ENCODE measurements around the gene LRRIQ4. TPM values are rescaled to one million over a fixed set of nuclear protein-coding genes. Genes with fewer than 3 reads are reported as not detected.

LRRIQ4 gene
- total RNA-seq, 1 donor from 2014 or later, result not detected

- no peak for ATAC-seq (ENCODE audit: poor library complexity)
- no peak for DNase-seq
- intact Hi-C loops (cut with DNase I), result loop anchor here (10.0 kb wide), 1 partner anchor 194 kb away; no protein-coding TSS in a partner anchor
Measured at GRCh38 chr3:169790687-169791429, 21.8 kb upstream of the LRRIQ4 start.

- DNase-seq, result no peak
- ATAC-seq (ENCODE audit: poor library complexity), result peak; percentile 20
- intact Hi-C loops (cut with DNase I), result loop anchor here (10.0 kb wide), 1 partner anchor 192 kb away; no protein-coding TSS in a partner anchor
Measured at GRCh38 chr3:169792359-169792758, 20.3 kb upstream of the LRRIQ4 start.

GRCh38 chr3:169804681-169805080, 8.0 kb upstream of the LRRIQ4 start:
- ATAC-seq (ENCODE audit: poor library complexity), result no peak
- no peak for DNase-seq
- intact Hi-C loops (cut with DNase I), result no loop called here

DNA sequence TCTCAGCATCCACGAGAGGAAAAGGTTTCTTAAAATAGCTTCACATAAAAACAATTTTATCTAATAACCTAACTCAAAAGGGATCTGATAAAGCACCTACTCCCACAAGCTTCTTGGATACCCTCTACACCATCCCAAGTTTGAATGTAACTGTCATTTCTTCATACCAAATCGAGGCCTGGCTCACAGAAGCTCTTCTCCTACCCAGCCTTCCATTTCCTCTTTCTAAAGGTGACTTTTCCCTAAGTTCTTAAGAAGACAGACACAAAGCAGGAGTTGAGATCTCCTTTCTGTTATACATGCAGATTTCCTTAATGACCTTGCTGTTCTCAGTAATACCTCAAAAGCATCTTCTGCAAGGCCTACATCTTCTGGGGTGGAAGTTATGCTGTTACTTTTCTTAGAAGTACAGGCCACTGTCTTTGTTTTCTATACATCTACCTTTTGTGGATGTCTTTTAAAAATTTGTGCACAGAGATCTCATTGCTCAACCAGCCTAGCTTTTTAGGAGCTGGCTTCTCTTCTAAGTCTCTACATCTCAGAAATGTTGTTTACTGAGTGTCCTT, 3.4 kb upstream of the LRRIQ4 start:
- intact Hi-C loops (cut with DNase I), result no loop called here

DNA sequence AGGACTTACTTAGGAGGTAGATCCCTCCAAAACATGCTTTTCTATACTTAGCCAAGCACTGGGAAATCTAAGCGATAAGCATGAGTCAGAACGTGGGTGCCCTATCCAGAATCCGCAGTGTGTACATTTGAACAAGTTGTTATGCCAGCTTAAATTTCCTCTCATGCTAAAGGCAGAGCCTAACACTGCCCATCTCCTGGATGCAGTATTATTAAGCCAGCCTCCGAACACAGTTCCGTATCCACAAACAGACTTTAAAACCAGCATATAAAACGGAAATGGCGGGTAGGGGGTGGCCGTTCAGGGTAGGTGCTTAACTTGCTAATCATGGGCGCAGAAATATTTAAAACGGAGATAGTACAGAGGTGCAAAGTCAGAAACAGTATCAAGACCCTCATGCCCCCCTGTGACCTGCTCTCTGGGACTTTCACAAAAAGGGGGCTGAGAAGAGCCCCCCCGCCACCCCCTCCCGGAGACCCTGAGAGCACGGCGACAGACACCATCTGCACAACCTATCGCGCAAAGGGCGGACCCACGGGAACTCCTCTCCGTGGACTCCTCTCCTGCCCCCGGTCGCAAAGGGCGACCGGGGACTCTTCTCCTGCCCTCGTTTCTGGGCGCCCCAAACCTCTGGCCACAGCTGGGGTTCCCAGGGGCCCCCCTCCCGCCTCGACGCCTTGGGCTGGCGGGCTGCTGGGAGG, 889 bp upstream of the LRRIQ4 start:
- DNase-seq (no peak), ATAC-seq (ENCODE audit: poor library complexity) (peak; percentile 72)
- intact Hi-C loops (cut with DNase I), result no loop called here

More for the DNA sequence above, 3.4 kb upstream of the LRRIQ4 start:
- ATAC-seq (ENCODE audit: poor library complexity), result no peak
- no peak for DNase-seq

DNA sequence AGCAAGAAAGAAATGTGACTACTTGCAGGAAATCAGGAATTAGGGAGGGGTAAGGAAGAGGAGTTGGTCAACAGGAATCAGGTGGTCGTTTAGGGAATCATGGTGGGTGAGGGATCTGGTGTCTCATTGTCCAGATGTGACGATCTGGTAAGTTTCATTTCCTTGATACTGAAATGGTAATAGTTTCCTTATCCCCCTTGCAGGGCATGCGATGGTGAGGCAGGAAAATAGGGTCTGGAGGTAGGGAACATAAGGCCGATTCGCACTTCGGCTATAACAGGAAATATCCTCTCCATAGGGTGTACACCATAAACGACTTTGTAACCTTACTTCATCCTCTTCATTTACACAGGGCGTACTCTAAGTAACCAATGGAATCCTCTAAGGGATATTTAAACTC, 608 bp downstream of the LRRIQ4 start:
- no peak for ATAC-seq (ENCODE audit: poor library complexity)
- DNase-seq, result no peak
- intact Hi-C loops (cut with DNase I), result no loop called here

- no peak for ATAC-seq (ENCODE audit: poor library complexity)
Measured at GRCh38 chr3:169813757-169814517, 1.3 kb downstream of the LRRIQ4 start.

GRCh38 chr3:169815590-169816150, 3.0 kb downstream of the LRRIQ4 start:
- DNase-seq (no peak), ATAC-seq (ENCODE audit: poor library complexity) (no peak)
- intact Hi-C loops (cut with DNase I), result no loop called here

More at GRCh38 chr3:169813757-169814517, 1.3 kb downstream of the LRRIQ4 start:
- DNase-seq, result peak; percentile 41
- intact Hi-C loops (cut with DNase I), result no loop called here

- no peak for DNase-seq
- no peak for ATAC-seq (ENCODE audit: poor library complexity)
- intact Hi-C loops (cut with DNase I), result no loop called here
Measured at GRCh38 chr3:169818316-169818715, 5.6 kb downstream of the LRRIQ4 start.

- intact Hi-C loops (cut with DNase I), result no loop called here
- no peak for ATAC-seq (ENCODE audit: poor library complexity)
- no peak for DNase-seq
Measured at GRCh38 chr3:169822091-169822490, 9.4 kb downstream of the LRRIQ4 start.

DNA sequence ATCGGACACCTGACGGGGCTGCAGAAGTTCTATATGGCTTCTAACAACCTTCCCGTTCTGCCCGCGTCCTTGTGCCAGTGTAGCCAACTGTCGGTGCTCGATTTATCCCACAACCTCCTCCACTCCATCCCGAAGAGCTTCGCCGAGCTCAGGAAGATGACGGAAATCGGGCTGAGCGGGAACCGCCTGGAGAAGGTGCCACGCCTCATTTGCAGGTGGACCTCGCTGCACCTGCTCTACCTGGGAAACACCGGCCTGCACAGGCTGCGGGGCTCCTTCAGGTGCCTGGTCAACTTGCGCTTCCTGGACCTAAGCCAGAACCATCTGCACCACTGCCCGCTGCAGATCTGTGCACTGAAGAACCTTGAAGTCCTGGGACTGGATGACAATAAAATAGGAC, 9.9 kb downstream of the LRRIQ4 start:
- ATAC-seq (ENCODE audit: poor library complexity) (no peak), DNase-seq (no peak)
- intact Hi-C loops (cut with DNase I), result no loop called here

DNA sequence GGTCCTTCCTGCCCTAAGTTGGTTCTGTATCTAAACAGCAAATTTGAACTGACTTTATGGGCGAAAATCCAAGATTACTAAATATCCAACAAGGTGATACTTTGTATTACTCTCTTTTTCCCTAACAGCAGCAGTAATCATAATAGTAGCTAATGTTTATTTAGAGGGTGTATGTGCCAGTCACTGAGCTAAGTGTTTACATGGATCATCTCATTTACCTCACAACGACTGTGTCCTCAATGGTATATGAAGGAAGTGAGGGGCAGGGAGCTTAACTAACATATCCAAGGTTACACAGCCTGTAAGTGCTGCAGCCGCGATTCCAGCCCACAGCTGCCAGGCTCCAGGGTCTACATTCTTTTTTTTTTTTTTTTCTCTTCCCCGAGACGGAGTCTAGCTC, 10.3 kb downstream of the LRRIQ4 start:
- DNase-seq (no peak), ATAC-seq (ENCODE audit: poor library complexity) (no peak)
- intact Hi-C loops (cut with DNase I), result no loop called here

DNA sequence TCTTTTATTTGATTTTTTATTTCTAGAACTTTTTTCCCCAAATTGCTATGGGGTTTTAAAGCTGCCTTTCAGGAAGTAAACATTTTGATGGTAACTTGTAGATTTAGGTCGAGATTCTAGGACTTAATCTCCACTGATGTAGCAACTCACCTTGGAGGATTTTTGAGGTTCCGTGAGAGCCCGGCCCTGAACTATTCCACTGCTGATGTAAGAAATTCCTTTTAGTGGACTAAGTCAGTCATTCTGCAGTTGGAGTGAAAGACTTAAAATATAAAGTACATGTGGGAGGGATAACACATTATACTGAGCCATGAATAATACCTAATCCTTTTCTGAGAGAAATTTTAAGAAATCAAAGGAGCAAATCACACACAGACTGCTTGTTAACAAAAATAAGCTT, 12.6 kb downstream of the LRRIQ4 start:
- intact Hi-C loops (cut with DNase I), result no loop called here
- ATAC-seq (ENCODE audit: poor library complexity) (no peak), DNase-seq (no peak)

- no peak for DNase-seq
- intact Hi-C loops (cut with DNase I), result no loop called here
- no peak for ATAC-seq (ENCODE audit: poor library complexity)
Measured at GRCh38 chr3:169827712-169828111, 15.0 kb downstream of the LRRIQ4 start.

DNA sequence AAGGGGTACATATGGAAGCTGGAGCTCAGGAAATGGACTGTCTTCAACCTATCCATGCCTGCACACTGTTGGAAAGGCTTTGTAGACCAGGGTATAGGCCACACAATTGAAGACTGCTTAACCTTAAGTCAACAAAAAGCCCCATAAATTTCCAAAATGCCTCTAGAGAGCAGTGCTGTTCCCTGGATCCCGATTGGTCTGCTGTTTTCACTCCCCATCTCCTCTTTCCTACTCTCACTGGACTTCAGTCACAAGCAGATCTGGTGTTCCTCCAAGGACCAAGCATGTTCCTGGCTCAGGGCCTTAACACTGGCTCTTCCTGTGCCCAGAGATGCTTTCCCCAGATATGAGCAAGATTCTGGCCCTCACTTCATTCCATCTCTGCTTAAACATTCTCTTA, 22.9 kb downstream of the LRRIQ4 start:
- DNase-seq, result no peak
- intact Hi-C loops (cut with DNase I), result no loop called here
- no peak for ATAC-seq (ENCODE audit: poor library complexity)

DNA sequence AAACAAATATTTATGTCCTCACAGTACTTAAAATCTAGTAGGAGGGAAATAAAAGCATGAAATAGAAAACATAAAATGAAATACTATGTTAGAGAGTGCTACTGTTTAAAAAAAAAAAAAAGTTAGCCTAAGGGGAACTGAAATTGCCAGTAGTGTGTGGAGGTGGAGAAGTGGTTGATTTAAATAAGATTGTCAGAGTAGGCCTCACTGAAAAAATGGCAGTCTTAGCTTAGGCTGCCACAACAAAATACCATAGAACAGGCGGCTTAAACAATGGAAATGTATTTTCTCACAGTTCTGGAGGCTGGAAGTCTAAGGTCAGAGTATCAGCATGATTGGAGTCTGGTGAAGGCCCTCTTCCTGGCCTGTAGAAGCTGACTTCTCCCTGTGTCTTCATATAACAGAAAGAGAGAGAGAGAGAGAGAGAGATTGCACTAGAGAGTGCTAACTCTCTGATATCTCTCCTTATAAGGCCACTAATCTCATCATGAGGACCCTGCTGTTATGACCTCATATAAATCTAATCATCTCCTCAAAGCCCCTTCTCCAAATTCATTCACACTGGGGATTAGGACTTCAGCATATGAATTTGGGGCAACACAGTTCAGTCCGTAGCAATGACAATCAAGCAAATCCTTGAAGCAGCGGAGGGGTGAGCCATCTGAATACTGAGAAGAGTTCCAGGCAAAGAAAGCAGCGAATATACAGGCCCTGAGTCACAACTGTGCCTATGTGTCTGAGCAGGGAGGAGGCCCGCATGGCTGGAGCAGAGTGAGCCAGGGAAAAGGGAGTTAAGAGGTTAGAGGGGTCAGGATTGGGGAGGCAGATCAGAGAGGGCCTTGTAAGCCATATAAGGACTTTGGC, 23.6 kb downstream of the LRRIQ4 start:
- no peak for ATAC-seq (ENCODE audit: poor library complexity)

GRCh38 chr3:169836942-169837275, 24.2 kb downstream of the LRRIQ4 start:
- ATAC-seq (ENCODE audit: poor library complexity), result no peak
- no peak for DNase-seq
- intact Hi-C loops (cut with DNase I), result no loop called here

More for the DNA sequence above, 23.6 kb downstream of the LRRIQ4 start:
- no peak for DNase-seq
- intact Hi-C loops (cut with DNase I), result no loop called here

GRCh38 chr3:169838511-169839030, 25.9 kb downstream of the LRRIQ4 start:
- ATAC-seq (ENCODE audit: poor library complexity) (no peak), DNase-seq (no peak)
- intact Hi-C loops (cut with DNase I), result no loop called here
